Right lobe of liver (tissue), 6 donors: ENCODE results near the gene CEP20. TPM values are rescaled to one million over a fixed set of nuclear protein-coding genes. Genes with fewer than 3 reads are reported as not detected.
A peak's percentile ranks its signal among the peaks of the same experiment; 100 is the strongest.

Experiments used
- ATAC-seq, 4 donors: fragments of 200-7000 bp; cut with Tn5 transposase; one replicate each; pipeline ENCODE4 v1.9.1; 2020; ENCODE audit warnings: mild to moderate bottlenecking in 4 of 4, moderate library complexity in 4 of 4
- DNase-seq, 3 donors: peaks; one replicate each; pipeline ENCODE4 v3.0.0-alpha.2; 2020
- H3K27ac ChIP-seq, 3 donors: fragments of 200-600 bp; one replicate each; pipeline ENCODE4 v1.8.0; 2022
- H3K27me3 ChIP-seq, 2 donors: fragments of 200-600 bp; one replicate each; pipeline ENCODE4 v1.8.0; 2022
- H3K36me3 ChIP-seq, 4 donors: fragments of 200-600 bp; sonication (generic) in 1 of 4; one replicate each; pipeline versions ENCODE4 v1.5.1 to v1.8.0; 2017 to 2022; ENCODE audit warnings: control low read depth in 1 of 4
- H3K4me1 ChIP-seq, 4 donors: fragments of 200-600 bp; sonication (generic) in 1 of 4; one replicate each; pipeline versions ENCODE4 v1.5.1 to v1.8.0; 2017 to 2022; ENCODE audit warnings: control low read depth in 1 of 4
- H3K4me3 ChIP-seq, 3 donors: fragments of 200-600 bp; one replicate each; pipeline ENCODE4 v1.8.0; 2022
- H3K9me3 ChIP-seq, 4 donors: fragments of 200-600 bp; sonication (generic) in 1 of 4; one replicate each; pipeline versions ENCODE4 v1.5.1 to v1.8.0; 2017 to 2022; ENCODE audit warnings: control low read depth in 1 of 4
- POLR2A ChIP-seq: fragments of 450-650 bp; IDR thresholded peaks from one replicate; pipeline ENCODE4 v1.6.1; 2017; ENCODE audit warnings: antibody characterized with exemption, mild to moderate bottlenecking
- WGBS: methylation state at CpG from one replicate; pipeline ENCODE4 v1.1.6; 2018; ENCODE audit warnings: low coverage, low lambda C conversion rate; ENCODE audit not compliant: insufficient coverage; ENCODE audit errors: missing lambda C conversion rate; 5-methylcytosine and 5-hydroxymethylcytosine counted together
- intact Hi-C, 2 donors: fragments of 100-400 bp; cut with DNase I; formaldehyde crosslinking; loops; one replicate each; pipeline versions ENCODE4 v1.11.2 to v1.14.1; 2022
- total RNA-seq, 6 experiments: library from RNA; depleted of rRNA in 2 of 6; stranded (reverse); fragments of >200 nt in 2 of 6; fragmentation: NEBNext Ultra II Directional in 3 of 6; extraction: Animal tissue kit (Norgen Biotek cat#: 25700) in 3 of 6; gene quantifications; one replicate each; pipeline versions ENCODE4 v1.1.0 to v1.2.4, GENCODE V29; 2016 to 2023
- TF ChIP-seq, protein P1 (sequence below), 4 donors: fragments of 200-600 bp in 3 of 4; fragments of 450-650 bp in 1 of 4; IDR thresholded peaks; one replicate each; pipeline versions ENCODE4 v1.5.1 to v1.8.0; 2016 to 2022; ENCODE audit warnings: antibody characterized with exemption in 4 of 4, mild to moderate bottlenecking in 2 of 4
- donor health status: DM: no; HTN: yes; CAD: no.
- donor health status: DM: no; HTN: no; CAD: no.
- donor health status: DM: no; HTN: no; CAD: no.
- donor health status: DM: no; HTN: yes; CAD: no.
- donor health status: DM: no; HTN: yes; CAD: no.

Gene CEP20
- total RNA-seq, 6 experiments from 2014 or later, result 13.3 to 28.3 (median 18.3) TPM

- DNase-seq, result no peak
- no peak for ATAC-seq
- WGBS, result 63% methylated on average over 7 of the region's 9 CpGs
Measured at GRCh38 chr16:15833541-15833940, 54.9 kb downstream of the CEP20 start.

GRCh38 chr16:15832241-15832640 is 56.2 kb downstream of the CEP20 start:
- no peak for ATAC-seq
- Histone ChIP-seq H3K4me1 (no peaks in the 10 kb centered on the region), H3K36me3 (no peaks in the 10 kb centered on the region), H3K9me3 (no peaks in the 10 kb centered on the region), H3K4me3 (no peak overlapping the region), H3K27me3 (no peaks in the 10 kb centered on the region), H3K27ac (no peak overlapping the region)
- intact Hi-C loops, result no loop called here
- DNase-seq, result no peak
- WGBS, result 71% methylated on average over 6 of the region's 6 CpGs
- no peak for TF ChIP-seq POLR2A
- TF ChIP-seq, protein P1, sequence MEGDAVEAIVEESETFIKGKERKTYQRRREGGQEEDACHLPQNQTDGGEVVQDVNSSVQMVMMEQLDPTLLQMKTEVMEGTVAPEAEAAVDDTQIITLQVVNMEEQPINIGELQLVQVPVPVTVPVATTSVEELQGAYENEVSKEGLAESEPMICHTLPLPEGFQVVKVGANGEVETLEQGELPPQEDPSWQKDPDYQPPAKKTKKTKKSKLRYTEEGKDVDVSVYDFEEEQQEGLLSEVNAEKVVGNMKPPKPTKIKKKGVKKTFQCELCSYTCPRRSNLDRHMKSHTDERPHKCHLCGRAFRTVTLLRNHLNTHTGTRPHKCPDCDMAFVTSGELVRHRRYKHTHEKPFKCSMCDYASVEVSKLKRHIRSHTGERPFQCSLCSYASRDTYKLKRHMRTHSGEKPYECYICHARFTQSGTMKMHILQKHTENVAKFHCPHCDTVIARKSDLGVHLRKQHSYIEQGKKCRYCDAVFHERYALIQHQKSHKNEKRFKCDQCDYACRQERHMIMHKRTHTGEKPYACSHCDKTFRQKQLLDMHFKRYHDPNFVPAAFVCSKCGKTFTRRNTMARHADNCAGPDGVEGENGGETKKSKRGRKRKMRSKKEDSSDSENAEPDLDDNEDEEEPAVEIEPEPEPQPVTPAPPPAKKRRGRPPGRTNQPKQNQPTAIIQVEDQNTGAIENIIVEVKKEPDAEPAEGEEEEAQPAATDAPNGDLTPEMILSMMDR (IDR thresholded peaks at IDR 0.05), result no peak

More at GRCh38 chr16:15833541-15833940, 54.9 kb downstream of the CEP20 start:
- H3K27me3 ChIP-seq, result no peaks in the 10 kb centered on the region
- H3K27ac ChIP-seq, result no peak overlapping the region
- intact Hi-C loops, result no loop called here
- no peaks in the 10 kb centered on the region for H3K9me3 ChIP-seq
- no peaks in the 10 kb centered on the region for H3K36me3 ChIP-seq
- no peaks in the 10 kb centered on the region for H3K4me1 ChIP-seq
- no peak overlapping the region for H3K4me3 ChIP-seq
- TF ChIP-seq, protein P1 (IDR thresholded peaks at IDR 0.05), result no peak
- no peak for TF ChIP-seq POLR2A

- WGBS, result 61% methylated on average over 5 of the region's 6 CpGs
- no peaks in the 10 kb centered on the region for H3K4me1 ChIP-seq
- TF ChIP-seq POLR2A, result no peak
- TF ChIP-seq, protein P1 (IDR thresholded peaks at IDR 0.05), result no peak
Measured at GRCh38 chr16:15830832-15831451, 57.5 kb downstream of the CEP20 start.

DNA sequence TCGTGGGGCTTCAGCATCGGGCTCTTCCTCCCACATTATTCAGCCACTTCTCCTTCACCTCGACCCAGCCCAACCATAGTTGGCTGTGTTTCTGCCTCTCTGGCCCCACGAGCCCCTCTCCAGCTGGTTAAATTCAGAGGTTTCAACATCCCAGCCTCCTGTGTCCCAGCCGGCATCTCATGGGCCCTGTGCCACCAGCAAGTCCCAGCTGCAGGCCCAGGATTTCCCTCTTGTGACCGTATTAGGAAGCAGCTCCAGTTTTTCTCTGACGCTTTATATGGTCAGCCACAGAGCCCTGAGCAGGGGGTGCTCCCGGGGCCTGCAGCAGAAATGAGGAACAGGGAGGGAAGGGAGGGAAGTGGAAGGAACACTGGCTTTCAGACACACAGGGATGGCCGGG is 58.9 kb downstream of the CEP20 start:
- no peaks in the 10 kb centered on the region for H3K9me3 ChIP-seq
- TF ChIP-seq, protein P1 (IDR thresholded peaks at IDR 0.05), result no peak
- no peak for TF ChIP-seq POLR2A
- WGBS, result 28% methylated on average over 4 of the region's 9 CpGs
- no peak overlapping the region for H3K4me3 ChIP-seq
- intact Hi-C loops, result no loop called here
- no peaks in the 10 kb centered on the region for H3K27me3 ChIP-seq
- ATAC-seq (peak in 3 of 4 donors; percentile 38 to 48 (median 45)), DNase-seq (peak in 1 of 3 donors; percentile 20)
- H3K36me3 ChIP-seq, result no peaks in the 10 kb centered on the region
- H3K27ac ChIP-seq, result no peak overlapping the region
- H3K4me1 ChIP-seq, result no peaks in the 10 kb centered on the region

More at GRCh38 chr16:15830832-15831451, 57.5 kb downstream of the CEP20 start:
- DNase-seq (no peak), ATAC-seq (no peak)
- no peak overlapping the region for H3K27ac ChIP-seq
- H3K27me3 ChIP-seq, result no peaks in the 10 kb centered on the region
- intact Hi-C loops, result no loop called here
- no peak overlapping the region for H3K4me3 ChIP-seq
- H3K9me3 ChIP-seq, result no peaks in the 10 kb centered on the region
- H3K36me3 ChIP-seq, result no peaks in the 10 kb centered on the region
